Stimulated activated CD4-positive, alpha-beta T cell treated with anti-CD3 and anti-CD28 coated beads, Interleukin-15, amount 100 ng/mL, for 24 hours (primary cell): ENCODE results near the gene SYT10.
"Not testable (repeated sequence)": the region's sequence is repeated elsewhere in the genome, so short reads cannot be mapped to it uniquely, and the experiment has no call there.

Experiments used
- DNase-seq: peaks from one replicate; pipeline ENCODE4 v3.0.0-alpha.2; 2020

The SYT10 gene

DNA sequence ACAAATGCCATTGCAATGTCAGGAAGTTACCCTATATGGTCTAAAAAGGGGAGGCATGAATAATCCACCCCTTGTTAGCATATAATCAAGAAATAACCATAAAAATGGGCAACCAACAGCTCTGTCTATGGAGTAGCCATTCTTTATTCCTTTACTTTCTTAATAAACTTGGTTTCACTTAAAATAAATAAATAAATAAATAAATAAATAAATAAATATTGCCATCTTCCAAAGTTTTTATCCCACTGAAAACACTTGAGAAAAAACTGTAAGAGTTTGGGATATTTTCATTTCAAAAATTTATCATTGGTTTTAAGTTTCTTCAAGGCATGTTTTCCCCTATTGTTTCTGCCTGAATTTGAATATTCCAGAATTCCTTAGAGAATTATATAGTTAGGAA is 89.8 kb downstream of the SYT10 start:
- no peak for DNase-seq

GRCh38 chr12:33331961-33332398 is 107.6 kb downstream of the SYT10 start:
- DNase-seq, result not testable (repeated sequence)

DNA sequence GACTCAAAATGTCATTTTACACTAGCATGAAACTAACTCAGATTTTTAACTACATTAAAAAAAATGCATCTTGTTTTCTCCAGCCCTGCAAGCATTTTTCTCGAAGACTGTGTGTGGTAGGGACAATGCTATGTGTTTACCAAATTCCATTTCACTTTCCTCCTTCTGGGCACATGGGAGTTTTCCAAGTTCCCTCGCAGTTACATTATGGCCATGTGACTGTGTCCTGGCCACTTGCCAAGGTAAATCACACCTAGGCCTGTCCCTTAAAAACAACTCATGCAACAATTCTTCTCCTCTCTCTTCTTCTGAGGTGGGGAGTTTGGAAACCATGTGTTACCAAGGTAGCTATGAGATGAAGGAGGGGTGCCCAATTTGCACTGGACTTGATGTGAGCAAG is 108.7 kb downstream of the SYT10 start:
- DNase-seq, result no peak
